ENCODE results near the gene DLEC1.

The DLEC1 gene

DNA sequence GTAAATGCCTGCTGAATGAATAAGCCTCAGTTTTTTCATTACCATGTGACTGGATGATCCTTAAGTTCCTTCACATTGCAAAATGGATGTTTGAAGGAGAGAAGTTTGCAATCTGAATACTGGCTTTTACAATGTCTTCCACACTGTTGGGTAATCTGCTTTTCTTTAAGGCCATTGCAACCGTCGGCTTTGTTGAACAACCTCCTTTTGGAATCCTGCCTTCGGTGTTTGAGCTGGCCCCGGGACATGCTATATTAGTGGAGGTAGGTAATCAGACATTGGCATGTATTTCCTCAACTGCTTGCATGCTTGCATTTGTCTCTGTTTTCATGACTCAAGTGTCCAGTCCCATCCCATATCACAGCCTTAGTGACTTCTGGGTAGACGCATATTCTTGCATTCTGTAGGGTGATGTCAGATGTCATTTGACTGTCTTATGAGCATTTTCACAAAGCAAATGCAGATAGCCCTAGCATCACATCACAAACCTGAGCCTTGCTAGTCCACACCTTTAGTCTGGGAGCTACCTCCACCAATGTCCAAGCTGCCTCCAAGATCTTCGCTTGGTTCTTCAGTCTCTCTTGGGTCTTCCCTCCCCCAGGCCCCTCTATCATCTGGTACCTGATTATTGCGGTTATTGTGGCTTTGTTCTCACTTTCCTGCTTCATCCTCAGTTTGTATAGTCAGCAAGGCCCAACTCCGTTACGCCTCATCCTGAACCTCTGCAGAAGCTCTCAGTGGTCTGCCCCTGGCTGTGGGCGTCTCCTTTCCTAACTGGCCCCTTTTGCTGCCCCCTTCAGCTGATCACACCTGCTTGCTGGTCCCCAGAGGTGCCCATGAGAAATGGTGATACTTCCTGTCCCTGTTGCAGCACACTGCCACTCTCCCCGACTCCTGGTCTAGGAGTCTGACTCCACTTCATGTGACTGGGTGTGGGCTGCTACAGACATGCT lies 49.4 kb downstream of the DLEC1 start:
- TF ChIP-seq, protein P1, sequence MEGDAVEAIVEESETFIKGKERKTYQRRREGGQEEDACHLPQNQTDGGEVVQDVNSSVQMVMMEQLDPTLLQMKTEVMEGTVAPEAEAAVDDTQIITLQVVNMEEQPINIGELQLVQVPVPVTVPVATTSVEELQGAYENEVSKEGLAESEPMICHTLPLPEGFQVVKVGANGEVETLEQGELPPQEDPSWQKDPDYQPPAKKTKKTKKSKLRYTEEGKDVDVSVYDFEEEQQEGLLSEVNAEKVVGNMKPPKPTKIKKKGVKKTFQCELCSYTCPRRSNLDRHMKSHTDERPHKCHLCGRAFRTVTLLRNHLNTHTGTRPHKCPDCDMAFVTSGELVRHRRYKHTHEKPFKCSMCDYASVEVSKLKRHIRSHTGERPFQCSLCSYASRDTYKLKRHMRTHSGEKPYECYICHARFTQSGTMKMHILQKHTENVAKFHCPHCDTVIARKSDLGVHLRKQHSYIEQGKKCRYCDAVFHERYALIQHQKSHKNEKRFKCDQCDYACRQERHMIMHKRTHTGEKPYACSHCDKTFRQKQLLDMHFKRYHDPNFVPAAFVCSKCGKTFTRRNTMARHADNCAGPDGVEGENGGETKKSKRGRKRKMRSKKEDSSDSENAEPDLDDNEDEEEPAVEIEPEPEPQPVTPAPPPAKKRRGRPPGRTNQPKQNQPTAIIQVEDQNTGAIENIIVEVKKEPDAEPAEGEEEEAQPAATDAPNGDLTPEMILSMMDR (IDR thresholded peaks at IDR 0.05; ENCODE audit: insufficient read depth, low read length, poor library complexity, severe bottlenecking) = no peak
- no peak for TF ChIP-seq EZH2phosphoT487 (conservative IDR thresholded peaks at IDR 0.05; ENCODE audit: low read length)

DNA sequence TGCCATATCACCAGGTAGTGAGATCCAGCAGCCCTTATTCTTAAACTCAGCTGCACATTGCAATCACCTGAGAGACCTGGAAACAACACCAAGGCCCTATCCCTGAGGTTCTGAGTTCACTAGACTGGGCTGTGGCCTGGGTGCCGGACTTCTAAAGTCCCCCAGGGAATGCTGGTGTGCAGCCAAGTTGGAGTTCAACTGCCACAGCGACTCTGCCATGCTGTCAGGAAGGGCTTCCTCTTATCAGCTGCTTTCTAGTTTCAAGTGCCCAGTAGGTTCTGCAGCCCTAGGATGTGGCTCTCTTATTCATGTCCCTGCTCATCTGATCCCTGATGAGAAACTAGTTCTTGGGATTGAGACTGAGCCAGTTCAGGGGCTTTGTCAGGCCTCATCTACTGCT lies 50.2 kb downstream of the DLEC1 start:
- Histone ChIP-seq H3K4me3 (ENCODE audit: insufficient read depth, low read length, poor library complexity, severe bottlenecking) (no peak overlapping the region), H3K9me3 (ENCODE audit: insufficient read depth, low read length) (peaks cover 4% of the 10 kb centered on the region; the same call in 1 of the 2 replicates), H3K27me3 (ENCODE audit: low read length) (no peaks in the 10 kb centered on the region), H3K9ac (ENCODE audit: low read length) (no peak overlapping the region), H4K20me1 (ENCODE audit: low read depth, low read length) (no peaks in the 10 kb centered on the region), H3K4me2 (ENCODE audit: low read depth, low read length, poor library complexity, severe bottlenecking) (no peak overlapping the region), H3K27ac (ENCODE audit: low read depth, low read length) (no peak overlapping the region), H3F3A (ENCODE audit: insufficient read depth) (peaks cover 3% of the 10 kb centered on the region; the same call in 1 of the 2 replicates), H3K36me3 (ENCODE audit: low read length) (no peaks in the 10 kb centered on the region), H3K79me2 (ENCODE audit: insufficient read depth, low read length) (no peaks in the 10 kb centered on the region), H2AFZ (ENCODE audit: low read depth, low read length, severe bottlenecking) (no peak overlapping the region), H3K9me2 (replicated peaks; ENCODE audit: insufficient read depth, low read length) (no peaks in the 10 kb centered on the region)
- TF ChIP-seq, protein P1 (IDR thresholded peaks at IDR 0.05; ENCODE audit: insufficient read depth, low read length, poor library complexity, severe bottlenecking) = no peak
- no peak for TF ChIP-seq EZH2phosphoT487 (conservative IDR thresholded peaks at IDR 0.05; ENCODE audit: low read length)

More for the DNA sequence above, 49.4 kb downstream of the DLEC1 start:
- H3K36me3 ChIP-seq (ENCODE audit: low read length) = no peaks in the 10 kb centered on the region
- H3K79me2 ChIP-seq (ENCODE audit: insufficient read depth, low read length) = no peaks in the 10 kb centered on the region
- peaks cover 8% of the 10 kb centered on the region; the same call in 1 of the 2 replicates for H3K9me3 ChIP-seq (ENCODE audit: insufficient read depth, low read length)
- H3K27ac ChIP-seq (ENCODE audit: low read depth, low read length) = no peak overlapping the region
- no peak overlapping the region for H3K4me3 ChIP-seq (ENCODE audit: insufficient read depth, low read length, poor library complexity, severe bottlenecking)
- peaks cover 6% of the 10 kb centered on the region; the same call in 1 of the 2 replicates for H3F3A ChIP-seq (ENCODE audit: insufficient read depth)
- no peak overlapping the region for H3K4me2 ChIP-seq (ENCODE audit: low read depth, low read length, poor library complexity, severe bottlenecking)
- no peaks in the 10 kb centered on the region for H3K27me3 ChIP-seq (ENCODE audit: low read length)
- no peaks in the 10 kb centered on the region for H4K20me1 ChIP-seq (ENCODE audit: low read depth, low read length)
- no peak overlapping the region for H2AFZ ChIP-seq (ENCODE audit: low read depth, low read length, severe bottlenecking)
- no peaks in the 10 kb centered on the region for H3K9me2 ChIP-seq (replicated peaks; ENCODE audit: insufficient read depth, low read length)
- H3K9ac ChIP-seq (ENCODE audit: low read length) = no peak overlapping the region

DNA sequence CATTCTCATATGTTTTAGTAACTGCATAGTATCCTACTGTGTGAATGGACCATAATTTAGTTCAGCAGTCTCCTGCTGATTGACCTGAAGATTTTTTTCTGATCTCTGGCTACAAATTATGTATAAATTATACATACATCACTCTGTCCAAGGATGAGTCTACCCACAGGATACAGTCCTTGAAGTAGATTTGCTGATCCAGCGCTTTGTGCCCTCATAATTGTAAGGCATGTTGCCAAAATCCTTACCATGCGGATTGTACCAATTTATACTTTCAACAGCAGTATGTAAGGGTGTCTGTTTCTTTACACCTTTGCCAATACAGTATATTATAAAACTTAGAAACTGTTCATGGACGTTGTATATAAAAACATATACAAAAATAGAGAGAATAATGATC lies 51.4 kb downstream of the DLEC1 start:
- Histone ChIP-seq H3K36me3 (ENCODE audit: low read length) (no peaks in the 10 kb centered on the region), H3F3A (ENCODE audit: insufficient read depth) (no peaks in the 10 kb centered on the region), H3K9me2 (replicated peaks; ENCODE audit: insufficient read depth, low read length) (no peaks in the 10 kb centered on the region), H3K27me3 (ENCODE audit: low read length) (no peaks in the 10 kb centered on the region), H3K9ac (ENCODE audit: low read length) (no peak overlapping the region), H3K4me2 (ENCODE audit: low read depth, low read length, poor library complexity, severe bottlenecking) (no peak overlapping the region), H2AFZ (ENCODE audit: low read depth, low read length, severe bottlenecking) (no peak overlapping the region), H3K9me3 (ENCODE audit: insufficient read depth, low read length) (no peaks in the 10 kb centered on the region), H4K20me1 (ENCODE audit: low read depth, low read length) (no peaks in the 10 kb centered on the region), H3K27ac (ENCODE audit: low read depth, low read length) (no peak overlapping the region), H3K4me3 (ENCODE audit: insufficient read depth, low read length, poor library complexity, severe bottlenecking) (no peak overlapping the region), H3K79me2 (ENCODE audit: insufficient read depth, low read length) (no peaks in the 10 kb centered on the region)
- no peak for TF ChIP-seq EZH2phosphoT487 (conservative IDR thresholded peaks at IDR 0.05; ENCODE audit: low read length)
- TF ChIP-seq, protein P1 (IDR thresholded peaks at IDR 0.05; ENCODE audit: insufficient read depth, low read length, poor library complexity, severe bottlenecking) = no peak

All from SU-DHL-6 (cell line).